GM18868 (cell line): ENCODE measurements around the gene MBD5.
"Not testable (repeated sequence)": the region's sequence is repeated elsewhere in the genome, so short reads cannot be mapped to it uniquely, and the experiment has no call there.

Experiments
- ATAC-seq: cut with Tn5 transposase; IDR thresholded peaks from one replicate; pipeline ENCODE4 v1.9.1; 2021; ENCODE audit warnings: mild to moderate bottlenecking, moderate library complexity; ENCODE audit not compliant: unreplicated experiment

MBD5 gene

GRCh38 chr2:148021059-148021861 lies at the start of gene MBD5:
TSS of gene MBD5 (plus strand) at chr2:148021091.
- ATAC-seq: peak; percentile 36

DNA sequence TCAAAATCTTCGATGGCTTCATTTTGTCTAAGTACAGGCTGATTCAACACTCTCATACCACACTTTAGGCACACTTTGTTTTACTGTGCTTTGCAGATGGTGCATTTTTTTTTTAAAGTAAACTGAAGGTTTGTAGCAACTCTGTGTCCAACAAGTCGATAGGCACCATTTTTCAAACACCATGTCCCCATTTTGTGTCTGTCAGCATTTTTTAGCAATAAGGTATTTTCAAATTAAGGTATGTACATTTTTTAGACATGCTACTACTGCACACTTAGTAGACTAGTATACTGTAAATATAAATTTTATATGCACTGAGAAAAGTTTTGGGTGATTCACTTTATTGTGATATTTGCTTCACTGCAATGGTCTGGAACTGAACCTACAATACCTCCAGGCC lies 44.8 kb upstream of the MBD5 start:
- ATAC-seq: no peak

DNA sequence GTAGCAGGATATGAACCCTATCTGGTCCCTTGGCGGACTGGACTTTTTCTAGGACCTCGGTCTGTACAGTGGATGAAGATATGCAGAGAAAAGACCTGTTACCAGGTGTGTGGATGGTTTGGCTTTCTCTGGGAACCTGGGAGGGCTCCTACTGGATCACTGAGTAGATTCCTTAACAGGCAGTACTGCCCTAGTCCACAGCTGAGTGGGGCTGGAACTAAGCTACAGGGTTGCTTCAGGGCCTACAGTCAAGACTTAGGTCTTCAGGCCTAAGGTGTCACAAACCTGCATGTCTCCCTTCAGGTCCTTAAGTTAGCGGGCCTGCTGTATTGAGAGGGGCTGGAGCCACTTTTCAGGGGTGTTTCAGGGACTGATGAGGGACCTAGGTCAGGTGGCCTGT lies 43.2 kb upstream of the MBD5 start:
- ATAC-seq: no peak

- no peak for ATAC-seq
Measured at GRCh38 chr2:147980940-147981528, 39.9 kb upstream of the MBD5 start.

DNA sequence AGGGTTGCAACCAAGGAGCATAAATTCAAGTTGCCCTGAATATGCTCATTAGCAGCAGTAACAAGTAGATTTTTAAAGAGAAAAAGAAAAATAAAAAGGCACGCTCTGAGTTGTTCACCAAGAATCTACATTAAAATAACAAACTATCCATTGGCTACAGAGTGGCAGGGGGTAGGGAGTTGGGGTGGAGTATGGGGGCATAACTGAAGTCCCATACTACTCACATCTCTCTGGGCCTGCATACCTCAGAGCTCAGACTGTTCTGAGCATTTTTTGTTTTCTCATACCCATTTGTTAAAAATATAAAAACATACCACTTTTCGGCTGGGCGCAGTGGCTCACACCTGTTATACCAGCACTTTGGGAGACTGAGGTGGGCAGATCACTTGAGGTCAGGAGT lies 31.8 kb upstream of the MBD5 start:
- no peak for ATAC-seq

DNA sequence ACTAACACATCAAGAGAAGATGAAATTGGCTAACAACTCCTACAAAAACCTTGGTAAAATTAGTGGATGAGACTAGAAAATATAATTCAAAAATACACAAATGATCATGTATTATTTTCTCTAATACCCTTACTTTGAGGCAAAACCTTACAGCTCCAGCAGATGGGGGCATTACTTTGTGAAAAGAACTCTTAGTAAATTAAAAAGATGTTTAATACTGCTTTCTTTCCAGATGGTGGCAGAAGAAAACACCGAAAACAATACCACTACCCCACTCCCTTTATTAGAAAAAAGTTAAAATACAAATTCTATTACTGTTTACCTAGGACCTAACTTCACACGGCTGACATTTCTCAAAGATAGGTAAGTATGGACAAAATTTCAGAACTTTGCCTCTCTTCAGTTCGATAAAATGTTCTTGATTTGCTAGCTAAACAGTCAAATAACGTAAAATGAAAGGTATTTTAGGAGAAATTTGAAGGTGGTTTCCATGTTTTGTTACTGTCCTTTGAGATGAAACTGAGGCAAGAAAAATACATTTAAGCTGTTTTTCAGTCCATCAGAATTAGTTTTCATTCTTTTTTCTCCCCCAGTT lies 31.0 kb upstream of the MBD5 start:
- peak; percentile 89 for ATAC-seq

GRCh38 chr2:147994965-147995364 lies 25.9 kb upstream of the MBD5 start:
- ATAC-seq: not testable (repeated sequence)

GRCh38 chr2:147996828-147997227 lies 24.1 kb upstream of the MBD5 start:
- no peak for ATAC-seq

GRCh38 chr2:147998203-147998602 lies 22.7 kb upstream of the MBD5 start:
- no peak for ATAC-seq

DNA sequence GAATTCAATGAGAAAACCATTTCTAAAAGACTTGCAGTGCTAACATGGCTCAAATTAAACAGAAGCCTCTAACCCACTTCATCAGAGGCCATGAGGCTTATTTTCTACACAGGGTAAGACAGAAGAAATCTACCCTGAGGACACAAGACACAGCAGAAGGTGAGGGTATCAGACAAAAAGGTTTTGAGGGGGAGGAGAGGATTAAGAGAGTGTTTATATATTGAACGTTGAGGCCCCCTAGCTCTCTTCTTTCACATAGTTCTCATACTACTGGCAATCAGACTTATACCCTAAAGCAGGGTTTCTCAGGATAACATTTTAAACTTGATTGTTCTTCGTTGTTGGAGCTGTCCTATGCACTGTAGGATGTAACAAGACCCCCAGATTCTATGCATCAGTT lies 21.8 kb upstream of the MBD5 start:
- ATAC-seq: no peak

DNA sequence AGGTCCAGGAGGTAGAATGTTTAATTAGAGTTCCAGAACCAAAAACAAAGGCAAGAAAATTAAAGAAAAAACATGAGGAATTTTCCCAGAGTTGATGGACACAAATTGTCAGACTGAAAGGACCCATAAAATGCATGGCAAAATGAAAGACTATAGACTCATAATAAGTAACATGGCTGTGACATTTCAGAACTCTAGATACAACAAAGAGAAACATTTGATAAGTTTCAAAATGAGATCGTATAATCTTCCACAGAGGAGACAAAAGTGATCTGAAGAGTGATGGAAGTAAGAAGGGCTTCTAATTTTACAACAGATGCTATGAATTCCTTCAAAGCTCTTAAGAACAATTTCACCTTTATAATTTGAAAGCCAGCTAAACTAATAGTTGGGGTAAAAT lies 20.8 kb upstream of the MBD5 start:
- ATAC-seq: no peak

DNA sequence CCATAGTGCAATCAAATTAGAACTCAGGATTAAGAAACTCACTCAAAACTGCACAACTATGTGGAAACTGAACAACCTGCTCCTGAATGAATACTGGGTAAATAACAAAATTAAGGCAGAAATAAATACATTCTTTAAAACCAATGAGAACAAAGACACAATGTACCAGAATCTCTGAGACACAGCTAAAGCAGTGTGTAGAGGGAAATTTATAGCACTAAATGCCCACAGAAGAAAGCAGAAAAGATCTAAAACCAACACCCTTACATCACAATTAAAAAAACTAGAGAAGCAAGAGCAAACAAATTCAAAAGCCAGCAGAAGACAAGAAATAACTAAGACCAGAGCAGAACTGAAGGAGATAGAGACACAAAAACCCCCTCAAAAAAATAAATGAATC lies 18.5 kb upstream of the MBD5 start:
- ATAC-seq: not testable (repeated sequence)

GRCh38 chr2:148006249-148007007 lies 14.5 kb upstream of the MBD5 start:
- no peak for ATAC-seq

- ATAC-seq: no peak
Measured at GRCh38 chr2:148007219-148007900, 13.5 kb upstream of the MBD5 start.

DNA sequence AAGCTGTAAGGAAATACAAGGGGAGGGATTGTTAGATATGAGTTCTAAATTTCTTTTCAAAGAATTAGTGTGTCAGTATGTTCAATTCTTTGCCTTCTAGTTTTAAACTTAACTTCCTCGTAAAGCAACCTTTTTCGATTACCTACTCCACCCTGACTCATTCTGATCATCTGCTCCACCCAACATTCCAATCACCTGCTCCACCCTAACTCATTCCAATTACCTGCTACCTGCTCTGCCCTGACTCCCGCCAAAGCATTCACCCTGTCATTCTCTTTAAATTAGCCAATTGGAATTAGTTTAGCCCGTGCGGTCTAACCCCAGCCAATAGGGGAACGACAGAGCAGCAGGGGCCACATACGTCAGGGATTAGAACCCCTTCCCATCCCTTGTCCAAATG lies 12.5 kb upstream of the MBD5 start:
- not testable (repeated sequence) for ATAC-seq

DNA sequence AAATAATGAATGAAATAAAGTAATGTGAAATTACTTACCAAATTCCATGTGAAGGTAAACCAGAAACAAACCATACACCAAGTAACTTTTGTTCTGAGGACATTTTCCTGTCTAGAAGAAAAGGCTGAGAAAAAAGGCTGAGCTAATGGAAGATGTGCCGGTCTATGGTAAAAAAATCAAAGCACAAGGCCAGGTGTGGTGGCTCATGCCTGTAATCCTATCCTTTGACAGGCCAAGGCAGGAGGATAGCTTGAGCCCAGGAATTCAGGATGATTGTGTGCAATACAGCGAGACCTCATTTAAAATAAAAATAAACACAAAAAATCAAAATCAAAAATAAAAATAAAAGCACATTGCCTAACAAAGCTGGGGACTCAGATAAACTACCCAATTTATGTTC lies 7.0 kb upstream of the MBD5 start:
- ATAC-seq: no peak

DNA sequence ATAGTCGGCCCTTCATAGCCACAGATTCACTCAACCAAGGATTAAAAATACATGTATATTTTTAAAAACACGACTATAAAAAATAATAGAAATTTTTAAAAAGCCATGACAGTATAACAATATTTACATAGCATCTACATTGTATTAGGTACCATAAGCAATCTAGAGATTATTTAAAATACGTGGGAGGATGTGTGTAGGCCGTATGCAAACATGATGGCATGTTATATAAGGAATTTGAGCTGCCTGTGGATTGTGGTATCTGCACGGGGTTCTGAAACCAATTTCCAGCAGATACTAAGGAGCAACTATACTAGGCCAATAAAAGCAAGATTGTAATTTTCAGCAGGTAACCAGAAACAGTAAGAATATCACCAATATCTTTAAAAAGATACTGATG lies 6.3 kb upstream of the MBD5 start:
- no peak for ATAC-seq

- ATAC-seq: peak; percentile 76
Measured at GRCh38 chr2:148020111-148021058, 506 bp upstream of the MBD5 start, which contains the start of gene ORC4. TSS of gene ORC4 (minus strand) at chr2:148020737. CDS start at chr2:147975958, 44,779 bp downstream.

GRCh38 chr2:148021886-148022285 lies 995 bp downstream of the MBD5 start:
- ATAC-seq: no peak

DNA sequence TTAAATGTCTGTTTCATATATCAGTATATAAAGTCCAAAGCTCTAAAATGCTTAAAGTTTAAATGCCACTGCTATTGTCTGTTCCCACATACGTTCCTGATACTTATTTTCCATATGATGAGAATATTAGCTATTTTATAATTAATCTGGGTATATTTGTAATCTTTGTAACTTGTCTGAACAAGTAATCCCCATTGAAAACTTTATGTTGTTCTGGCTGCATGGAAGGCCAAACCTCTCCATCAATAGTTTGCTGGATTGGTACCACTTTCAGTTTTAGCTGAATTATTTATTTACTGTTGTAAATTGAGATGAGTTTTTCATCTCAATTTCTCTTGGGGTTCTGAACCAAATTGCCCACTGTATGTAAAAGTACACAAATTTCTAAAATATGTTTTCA lies 1.5 kb downstream of the MBD5 start:
- ATAC-seq: no peak
